K562 (cell line): ENCODE measurements around the gene ATPAF2. TPM values are rescaled to one million over a fixed set of nuclear protein-coding genes. Genes with fewer than 3 reads are reported as not detected.

Experiments
- ARID3B ChIP-seq: fragments of 250-450 bp; sonication (Bioruptor Pico); IDR thresholded peaks from 2 replicates; pipeline ENCODE4 v1.4.0; 2020; ENCODE audit warnings: borderline replicate concordance
- ATF7 ChIP-seq: fragments of 450-650 bp; IDR thresholded peaks from 2 replicates; pipeline ENCODE4 v1.7.1; 2014; ENCODE audit warnings: mild to moderate bottlenecking, moderate library complexity
- DMBX1 ChIP-seq: fragments of 250-450 bp; sonication (Bioruptor Pico); IDR thresholded peaks from 2 replicates; pipeline ENCODE4 v1.8.0; 2022; ENCODE audit warnings: inconsistent platforms, mild to moderate bottlenecking, moderate library complexity, borderline replicate concordance
- EHMT2 ChIP-seq: fragments of 450-650 bp; IDR thresholded peaks from 2 replicates; pipeline ENCODE4 v1.6.1; 2018; ENCODE audit warnings: antibody characterized with exemption
- FOXJ3 ChIP-seq: sonication (generic); formaldehyde crosslinking; IDR thresholded peaks from 2 replicates; pipeline ENCODE4 v1.4.0; 2020; ENCODE audit warnings: mild to moderate bottlenecking, missing genetic modification reagents
- GTF3C2 ChIP-seq: IDR thresholded peaks from 3 replicates; pipeline ENCODE4 v1.6.1; 2011; ENCODE audit warnings: borderline replicate concordance, mild to moderate bottlenecking, moderate library complexity; ENCODE audit not compliant: insufficient read length; ENCODE audit errors: extremely low read depth
- HINFP ChIP-seq: fragments of 450-650 bp; conservative IDR thresholded peaks from 2 replicates; pipeline ENCODE4 v1.6.1; 2016; ENCODE audit warnings: missing genetic modification characterization, low read depth, mild to moderate bottlenecking, control low read depth, missing compliant biosample characterization
- HOMEZ ChIP-seq: fragments of 250-450 bp; sonication (Bioruptor Pico); IDR thresholded peaks from 2 replicates; pipeline ENCODE4 v1.4.0; 2020; ENCODE audit warnings: mild to moderate bottlenecking, moderate library complexity
- KAT7 ChIP-seq: sonication (generic); formaldehyde crosslinking; IDR thresholded peaks from 2 replicates; pipeline ENCODE4 v1.8.0; 2022; ENCODE audit warnings: missing genetic modification reagents, mild to moderate bottlenecking, borderline replicate concordance
- MITF ChIP-seq: IDR thresholded peaks from 2 replicates; pipeline ENCODE4 v1.6.1; 2014; ENCODE audit warnings: antibody characterized with exemption
- PTRF ChIP-seq: fragments of 450-650 bp; IDR thresholded peaks from 2 replicates; pipeline ENCODE4 v1.6.1; 2016; ENCODE audit warnings: mild to moderate bottlenecking, missing genetic modification characterization, missing compliant biosample characterization
- RFX7 ChIP-seq: fragments of 250-450 bp; sonication (Bioruptor Pico); IDR thresholded peaks from 2 replicates; pipeline ENCODE4 v1.5.1; 2021; ENCODE audit warnings: mild to moderate bottlenecking
- ZNF699 ChIP-seq: fragments of 250-450 bp; sonication (Bioruptor Pico); IDR thresholded peaks from 2 replicates; pipeline ENCODE4 v1.8.0; 2021; ENCODE audit warnings: mild to moderate bottlenecking, moderate library complexity; ENCODE audit not compliant: insufficient replicate concordance
- polyA plus RNA-seq, 8 experiments: library from polyadenylated mRNA; depleted of rRNA in 4 of 8; stranded (reverse) in 5 of 8; unstranded in 3 of 8; fragments of >200 nt; fragmentation: Nextera tagmentation in 2 of 8; fragmentation: Illumina TruSeq in 1 of 8; extraction: Ambion mirVana in 2 of 8; extraction: Trizol in 1 of 8; gene quantifications; 2 replicates each; pipeline versions ENCODE4 v1.2.1 to v1.2.3, GENCODE V29; 2011 to 2014; ENCODE audit warnings: inconsistent platforms in 1 of 8, missing spikeins in 1 of 8
- total RNA-seq, 7 experiments: library from RNA; depleted of rRNA in 6 of 7; stranded (reverse); fragments of >200 nt in 6 of 7; fragmentation: Illumina TruSeq in 2 of 7; extraction: Trizol in 2 of 7; gene quantifications; 2 replicates each; pipeline versions ENCODE4 v1.2.1 to v1.2.3, GENCODE V29; 2011 to 2021; ENCODE audit warnings: low replicate concordance in 1 of 7

Gene ATPAF2
- total and polyA plus RNA-seq, 9 of the 15 experiments (the other 6 are each of a cell fraction or from before 2014, with no cell fraction given), result 2.1 to 19.2 (median 11.3) TPM

- TF ChIP-seq HINFP (tag), result peak; percentile 73; the same call in 1 of the 2 replicates
- no peak for TF ChIP-seq EHMT2
- TF ChIP-seq PTRF, result no peak
- TF ChIP-seq HOMEZ (CRISPR knock-in tag), result no peak
- TF ChIP-seq DMBX1 (CRISPR knock-in tag), result peak; percentile 51; the same call in 1 of the 2 replicates
- peak; percentile 90 for TF ChIP-seq KAT7 (CRISPR knock-in tag)
- TF ChIP-seq ATF7, result peak; percentile 70
- no peak for TF ChIP-seq MITF
- no peak for TF ChIP-seq FOXJ3 (CRISPR knock-in tag)
- no peak for TF ChIP-seq GTF3C2
- TF ChIP-seq ARID3B, result no peak
- TF ChIP-seq ZNF699 (CRISPR knock-in tag), result no peak
- TF ChIP-seq RFX7 (CRISPR knock-in tag), result no peak
Measured at GRCh38 chr17:18087610-18088491, 48.9 kb upstream of the ATPAF2 start, which contains the start of gene DRG2 (continued).
